T follicular helper cell (primary cell): ENCODE measurements around the gene PRPS1L1.

Experiments
- DNase-seq: peaks from one replicate; pipeline ENCODE4 v3.0.0-alpha.2; 2020; ENCODE audit warnings: low read depth

PRPS1L1 gene

GRCh38 chr7:18016547-18017444 lies 10.8 kb downstream of the PRPS1L1 start:
- DNase-seq: no peak

GRCh38 chr7:18013936-18014335 lies 13.7 kb downstream of the PRPS1L1 start:
- DNase-seq: no peak

DNA sequence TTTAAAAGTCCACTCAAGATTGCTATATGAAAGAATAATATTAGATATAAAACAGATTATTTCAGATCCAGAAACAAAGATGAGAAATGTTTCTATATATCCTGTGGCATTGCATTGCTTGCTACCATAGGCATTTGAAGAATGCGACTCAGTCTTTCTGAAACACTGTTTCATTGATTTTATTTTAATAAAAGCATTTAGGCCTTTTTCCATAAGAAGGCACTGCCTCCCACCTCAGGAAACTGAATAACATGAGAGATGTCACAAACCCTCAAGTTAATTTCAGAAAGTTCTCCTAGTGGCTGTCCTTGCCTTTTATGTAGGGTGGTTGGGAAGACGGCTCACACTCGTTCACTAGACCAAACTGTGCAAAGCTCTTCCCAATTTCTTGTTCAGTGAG lies 23.3 kb downstream of the PRPS1L1 start:
- DNase-seq: no peak

- DNase-seq: no peak
These were observed 24.2 kb downstream of the PRPS1L1 start for GRCh38 chr7:18003286-18003994.

- no peak for DNase-seq
These were observed 29.0 kb downstream of the PRPS1L1 start for GRCh38 chr7:17998692-17999091.

GRCh38 chr7:17996442-17997223 lies 31.0 kb downstream of the PRPS1L1 start:
- no peak for DNase-seq

- no peak for DNase-seq
These were observed 31.6 kb downstream of the PRPS1L1 start for GRCh38 chr7:17996040-17996439.

- no peak for DNase-seq
These were observed 33.4 kb downstream of the PRPS1L1 start for GRCh38 chr7:17994079-17994850.

DNA sequence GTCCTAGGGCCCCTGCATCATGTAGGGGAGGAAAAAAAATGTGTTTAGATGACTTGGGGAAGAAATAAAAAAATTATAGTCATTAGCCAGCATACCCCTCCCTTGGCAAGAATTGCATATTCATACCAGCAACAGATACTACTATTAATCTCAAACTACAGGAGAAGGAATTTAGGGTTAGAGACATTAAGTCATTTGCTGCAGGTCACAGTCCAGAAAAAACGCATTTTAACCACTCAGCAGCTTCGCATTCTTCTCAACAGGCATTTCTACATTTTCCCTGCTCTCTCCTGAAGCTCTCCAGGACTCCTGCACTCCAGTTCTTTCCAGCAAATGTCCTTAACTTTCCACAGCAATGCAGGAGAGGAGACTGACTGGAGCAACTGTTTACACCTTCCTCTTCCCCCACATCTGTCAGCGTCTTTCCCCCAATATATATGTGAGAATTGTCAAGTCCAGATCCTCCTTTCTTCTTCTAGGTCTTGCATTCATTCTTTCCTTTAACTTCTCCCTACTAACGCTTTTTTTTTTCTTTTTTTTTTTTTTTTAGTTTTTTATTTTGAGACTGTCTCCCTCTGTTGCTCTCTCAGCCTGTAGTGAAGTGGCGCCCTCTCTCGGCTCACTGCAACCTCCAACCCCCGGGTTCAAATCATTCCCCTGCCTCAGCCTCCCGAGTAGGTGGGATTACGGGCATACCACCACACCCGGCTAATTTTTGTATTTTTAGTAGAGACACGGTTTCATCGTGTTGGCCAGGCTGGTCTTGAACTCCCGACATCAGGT lies 35.6 kb downstream of the PRPS1L1 start:
- DNase-seq: no peak

DNA sequence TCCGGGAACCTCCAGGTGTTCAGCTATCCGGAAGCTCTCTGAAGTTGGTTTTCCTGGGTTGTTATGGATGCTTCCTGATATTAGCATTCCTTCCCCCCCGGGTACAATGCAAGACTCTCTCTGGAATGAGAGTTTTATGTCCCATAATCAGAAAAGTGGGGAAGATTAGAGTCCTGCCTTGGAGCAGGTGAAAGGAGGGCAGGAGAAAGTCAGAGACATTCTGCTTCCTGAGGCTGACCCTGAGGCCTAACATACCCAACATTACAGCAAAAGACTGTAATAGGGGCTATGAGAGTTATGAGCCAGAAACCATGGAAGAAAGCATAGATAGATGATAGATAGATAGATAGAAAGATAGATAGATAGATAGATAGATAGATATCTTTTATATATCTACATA lies 36.9 kb downstream of the PRPS1L1 start:
- DNase-seq: no peak

- DNase-seq: no peak
These were observed 38.1 kb downstream of the PRPS1L1 start for GRCh38 chr7:17989546-17989945.

GRCh38 chr7:17988858-17989257 lies 38.8 kb downstream of the PRPS1L1 start:
- no peak for DNase-seq

DNA sequence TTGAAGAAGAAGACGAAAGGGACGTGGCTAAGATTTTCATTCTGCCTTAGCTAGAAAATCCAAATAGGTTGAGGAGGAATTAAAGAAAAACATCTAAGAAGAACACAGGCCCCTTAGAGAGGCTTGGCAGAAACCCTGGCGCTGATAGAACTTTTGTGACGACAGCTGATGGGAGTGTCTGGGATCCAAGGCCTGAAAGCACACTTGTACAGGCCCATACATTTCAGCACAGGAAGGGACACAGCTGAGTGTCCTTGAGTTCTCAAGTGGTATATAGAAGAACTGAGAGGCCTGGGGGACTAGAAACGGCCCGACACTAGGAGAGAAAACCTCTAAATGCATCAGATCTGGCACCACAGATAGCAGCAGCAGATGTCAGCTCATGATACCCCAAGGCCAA lies 39.5 kb downstream of the PRPS1L1 start:
- no peak for DNase-seq

DNA sequence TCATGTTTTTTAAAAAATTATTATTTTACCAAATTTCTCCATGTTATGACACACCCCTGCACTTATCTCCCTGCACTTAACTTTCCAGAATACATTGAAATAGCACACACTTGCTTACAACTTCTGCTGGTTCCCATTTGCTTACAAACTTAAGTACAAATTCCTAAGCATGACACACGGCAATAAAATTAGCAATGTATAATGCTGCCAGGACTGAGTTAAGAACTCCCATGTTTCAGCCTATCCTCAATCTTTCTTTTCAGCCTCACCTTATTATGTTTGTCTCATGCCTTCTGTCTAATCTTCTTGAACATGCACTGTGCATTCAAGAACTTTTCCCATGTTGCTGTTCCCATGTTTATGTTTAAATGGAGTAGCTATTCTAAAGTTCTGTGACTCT lies 40.8 kb downstream of the PRPS1L1 start:
- DNase-seq: no peak

DNA sequence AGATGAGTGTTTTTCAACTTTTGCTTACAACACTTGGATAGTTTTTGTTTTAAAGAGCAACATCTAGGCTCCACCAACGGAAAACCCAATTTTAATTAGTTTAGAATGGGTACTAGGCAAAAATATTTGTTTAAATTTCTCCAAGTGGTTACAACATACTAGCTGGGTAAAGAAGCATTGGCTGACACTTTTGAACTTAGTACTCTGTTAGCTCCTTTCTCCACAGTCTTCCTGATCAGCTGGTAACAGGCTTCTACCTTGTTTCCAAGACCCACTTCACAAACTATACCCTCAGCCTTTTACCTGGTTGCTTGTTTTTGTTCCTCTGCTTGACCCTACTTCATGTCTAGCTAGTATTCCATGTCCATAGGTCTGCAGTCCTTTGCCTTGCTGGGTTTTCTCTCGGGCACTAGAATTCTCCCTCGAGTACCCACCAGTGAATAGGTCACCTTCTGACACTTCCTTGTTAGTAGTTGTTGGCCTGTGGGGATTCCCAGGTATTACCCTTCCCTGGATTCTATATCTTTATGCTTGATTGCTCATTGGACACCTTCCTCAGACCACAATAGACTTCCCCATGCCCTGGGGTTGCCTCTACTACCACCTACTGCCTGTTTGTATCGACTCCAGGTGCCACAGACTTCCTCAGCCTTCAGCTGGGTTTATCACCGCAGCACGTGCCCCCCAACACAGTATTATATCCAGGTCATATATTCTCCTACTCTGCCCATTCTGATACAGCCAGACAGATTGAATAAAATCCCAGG lies 42.0 kb downstream of the PRPS1L1 start:
- DNase-seq: no peak

DNA sequence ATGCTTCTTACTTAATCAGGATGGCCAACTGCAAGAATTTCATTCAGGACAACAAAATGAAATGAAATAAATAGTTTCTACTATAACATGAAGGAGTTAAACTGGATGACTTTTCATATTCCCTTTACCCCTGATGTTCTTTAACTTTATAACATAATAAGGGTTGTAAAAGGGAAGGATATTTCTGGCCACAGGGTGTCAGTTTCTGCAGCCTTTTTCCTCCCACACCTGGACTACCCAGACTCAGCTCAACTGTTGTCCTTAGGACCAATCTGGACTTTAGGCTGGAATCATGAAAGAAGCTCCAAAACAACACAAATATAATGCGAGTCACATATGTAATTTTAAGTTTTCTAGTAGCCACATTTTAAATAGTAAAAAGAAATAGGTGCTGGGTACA lies 43.4 kb downstream of the PRPS1L1 start:
- no peak for DNase-seq

DNA sequence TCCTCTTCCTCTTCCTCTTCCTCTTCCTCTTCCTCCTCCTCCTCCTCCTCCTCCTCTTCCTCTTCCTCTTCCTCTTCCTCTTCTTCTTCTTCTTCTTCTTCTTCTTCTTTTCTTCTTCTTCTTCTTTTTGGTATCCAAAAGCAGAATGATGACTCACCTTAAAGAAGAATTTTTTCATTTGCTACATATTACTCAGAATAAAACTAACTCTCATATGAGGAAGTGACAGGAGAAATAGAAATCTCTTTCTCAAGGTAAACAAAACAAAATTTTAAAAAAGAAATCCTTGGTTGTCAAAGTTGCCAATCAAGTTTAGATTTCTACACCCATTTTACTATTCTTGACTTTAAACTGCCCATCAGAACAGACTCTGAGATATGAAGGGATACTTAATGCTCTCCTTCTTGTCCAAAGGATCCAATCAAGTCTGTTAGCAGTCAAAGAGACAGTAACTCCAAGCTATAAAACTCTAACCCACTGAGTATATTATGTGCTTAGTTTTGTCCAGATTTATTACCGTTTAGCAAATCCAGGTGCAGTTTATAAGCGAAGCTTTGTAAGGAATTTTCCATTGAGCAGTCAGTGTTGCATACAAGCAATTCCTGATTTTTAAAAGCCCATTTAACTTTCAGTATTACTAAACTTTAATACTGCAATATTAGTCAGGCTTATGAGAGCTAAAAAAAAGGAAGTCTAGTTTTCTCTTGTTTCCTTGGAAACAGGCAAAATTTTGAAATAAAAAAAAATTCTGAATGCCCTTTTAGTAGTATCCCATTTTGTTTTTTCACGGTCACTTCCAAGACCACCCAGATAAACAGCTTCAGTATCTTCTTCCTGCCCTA lies 44.2 kb downstream of the PRPS1L1 start:
- no peak for DNase-seq

DNA sequence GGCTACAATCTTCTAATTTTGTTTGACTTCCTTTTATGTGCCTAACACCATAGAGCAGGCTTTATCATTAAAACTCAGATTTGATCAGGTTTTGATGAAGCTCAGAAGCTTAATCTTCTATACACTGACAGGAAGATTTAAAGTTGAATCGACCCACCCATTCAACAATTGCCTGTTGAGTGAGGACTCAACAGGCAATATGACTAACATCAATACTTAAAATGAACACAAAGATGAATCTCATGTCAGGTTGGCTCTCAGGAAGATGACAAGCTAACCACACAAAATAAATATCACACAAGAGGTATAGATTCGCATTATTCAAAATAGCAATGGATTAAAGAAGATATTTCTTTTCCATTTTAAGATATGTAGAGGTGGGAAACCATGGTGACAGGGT lies 50.7 kb downstream of the PRPS1L1 start:
- no peak for DNase-seq
